MM.1S (cell line): ENCODE results near the gene RPP38.

Experiments
- DNase-seq: peaks from one replicate; pipeline ENCODE4 v3.0.0-alpha.2; 2015
- H2AFZ ChIP-seq: fragments of 300-600 bp; sonication (generic); 2 replicates; pipeline ENCODE4 v1.6.0; 2016; ENCODE audit warnings: antibody characterized with exemption, low read length
- H3F3A ChIP-seq: fragments of 300-600 bp; sonication (generic); 2 replicates; pipeline ENCODE4 v1.6.1; 2016; ENCODE audit warnings: mild to moderate bottlenecking, antibody characterized with exemption, low read length, moderate library complexity, mixed read lengths; ENCODE audit not compliant: insufficient read depth
- H3K27ac ChIP-seq: fragments of 300-600 bp; sonication (generic); 2 replicates; pipeline ENCODE4 v1.5.1; 2016; ENCODE audit warnings: mild to moderate bottlenecking, low read length
- H3K27me3 ChIP-seq: fragments of 300-600 bp; sonication (generic); replicated peaks from 2 replicates; pipeline ENCODE4 v1.6.0; 2016; ENCODE audit warnings: low read length; ENCODE audit not compliant: insufficient read depth
- H3K36me3 ChIP-seq: fragments of 300-600 bp; sonication (generic); replicated peaks from 2 replicates; pipeline ENCODE4 v1.6.1; 2016; ENCODE audit warnings: mild to moderate bottlenecking, low read length, mixed read lengths; ENCODE audit not compliant: insufficient read depth
- H3K4me1 ChIP-seq: fragments of 300-600 bp; sonication (generic); 2 replicates; pipeline ENCODE4 v1.6.1; 2016; ENCODE audit warnings: low read length, mixed read lengths
- H3K4me2 ChIP-seq: fragments of 300-600 bp; sonication (generic); 2 replicates; pipeline ENCODE4 v1.6.0; 2016; ENCODE audit warnings: low read depth, low read length
- H3K4me3 ChIP-seq: fragments of 300-600 bp; sonication (generic); 2 replicates; pipeline ENCODE4 v1.5.1; 2016; ENCODE audit warnings: low read length, mixed read lengths
- H3K79me2 ChIP-seq: fragments of 300-600 bp; sonication (generic); 2 replicates; pipeline ENCODE4 v1.6.1; 2016; ENCODE audit warnings: mixed run types, low read length, mixed read lengths
- H3K9ac ChIP-seq: fragments of 300-600 bp; sonication (generic); 2 replicates; pipeline ENCODE4 v1.6.1; 2016; ENCODE audit warnings: low read length, mixed read lengths
- H3K9me2 ChIP-seq: fragments of 300-600 bp; sonication (generic); replicated peaks from 2 replicates; pipeline ENCODE4 v1.6.1; 2016; ENCODE audit warnings: mild to moderate bottlenecking, low read length, mixed read lengths; ENCODE audit not compliant: insufficient read depth
- H3K9me3 ChIP-seq: fragments of 300-600 bp; sonication (generic); replicated peaks from 2 replicates; pipeline ENCODE4 v1.6.1; 2016; ENCODE audit warnings: mild to moderate bottlenecking, low read length, mixed read lengths; ENCODE audit not compliant: insufficient read depth
- H4K20me1 ChIP-seq: fragments of 300-600 bp; sonication (generic); 2 replicates; pipeline ENCODE4 v1.6.1; 2016; ENCODE audit warnings: mild to moderate bottlenecking, low read length, moderate library complexity, mixed read lengths; ENCODE audit not compliant: insufficient read depth
- EZH2 ChIP-seq: fragments of 300-600 bp; sonication (generic); optimal IDR thresholded peaks from 2 replicates; pipeline ENCODE3; 2017; ENCODE audit warnings: low read depth, mild to moderate bottlenecking, antibody characterized with exemption, low read length, mixed read lengths
- EZH2phosphoT487 ChIP-seq: fragments of 300-600 bp; sonication (generic); IDR thresholded peaks from 2 replicates; pipeline ENCODE4 v1.6.1; 2018; ENCODE audit warnings: antibody characterized with exemption, low read length
- TF ChIP-seq, protein P1 (sequence below): fragments of 300-600 bp; sonication (generic); IDR thresholded peaks from 2 replicates; pipeline ENCODE4 v1.5.1; 2016; ENCODE audit warnings: antibody characterized with exemption, low read length, mixed read lengths

Gene RPP38

GRCh38 chr10:15118615-15119014 is 21.5 kb downstream of the RPP38 start:
- Histone ChIP-seq H3K27ac (no peak overlapping the region), H3F3A (peaks cover 14% of the 10 kb centered on the region), H2AFZ (no peak overlapping the region), H3K4me2 (no peak overlapping the region), H3K27me3 (no peaks in the 10 kb centered on the region), H3K4me3 (no peak overlapping the region), H3K9me2 (no peaks in the 10 kb centered on the region), H4K20me1 (no peaks in the 10 kb centered on the region), H3K9ac (no peak overlapping the region), H3K4me1 (peaks cover 13% of the 10 kb centered on the region), H3K9me3 (no peaks in the 10 kb centered on the region), H3K36me3 (no peaks in the 10 kb centered on the region), H3K79me2 (no peaks in the 10 kb centered on the region)
- DNase-seq = no peak
- TF ChIP-seq EZH2phosphoT487 (no peak), EZH2 (no peak)
- TF ChIP-seq, protein P1, sequence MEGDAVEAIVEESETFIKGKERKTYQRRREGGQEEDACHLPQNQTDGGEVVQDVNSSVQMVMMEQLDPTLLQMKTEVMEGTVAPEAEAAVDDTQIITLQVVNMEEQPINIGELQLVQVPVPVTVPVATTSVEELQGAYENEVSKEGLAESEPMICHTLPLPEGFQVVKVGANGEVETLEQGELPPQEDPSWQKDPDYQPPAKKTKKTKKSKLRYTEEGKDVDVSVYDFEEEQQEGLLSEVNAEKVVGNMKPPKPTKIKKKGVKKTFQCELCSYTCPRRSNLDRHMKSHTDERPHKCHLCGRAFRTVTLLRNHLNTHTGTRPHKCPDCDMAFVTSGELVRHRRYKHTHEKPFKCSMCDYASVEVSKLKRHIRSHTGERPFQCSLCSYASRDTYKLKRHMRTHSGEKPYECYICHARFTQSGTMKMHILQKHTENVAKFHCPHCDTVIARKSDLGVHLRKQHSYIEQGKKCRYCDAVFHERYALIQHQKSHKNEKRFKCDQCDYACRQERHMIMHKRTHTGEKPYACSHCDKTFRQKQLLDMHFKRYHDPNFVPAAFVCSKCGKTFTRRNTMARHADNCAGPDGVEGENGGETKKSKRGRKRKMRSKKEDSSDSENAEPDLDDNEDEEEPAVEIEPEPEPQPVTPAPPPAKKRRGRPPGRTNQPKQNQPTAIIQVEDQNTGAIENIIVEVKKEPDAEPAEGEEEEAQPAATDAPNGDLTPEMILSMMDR = no peak

GRCh38 chr10:15120523-15120922 is 23.4 kb downstream of the RPP38 start:
- Histone ChIP-seq H3K9ac (no peak overlapping the region), H3K27me3 (no peaks in the 10 kb centered on the region), H3K36me3 (no peaks in the 10 kb centered on the region), H2AFZ (no peak overlapping the region), H3K4me2 (no peak overlapping the region), H3F3A (peaks cover 14% of the 10 kb centered on the region), H3K4me1 (peaks cover 13% of the 10 kb centered on the region), H3K9me3 (no peaks in the 10 kb centered on the region), H3K79me2 (no peaks in the 10 kb centered on the region), H3K9me2 (no peaks in the 10 kb centered on the region), H3K27ac (no peak overlapping the region), H4K20me1 (no peaks in the 10 kb centered on the region), H3K4me3 (no peak overlapping the region)
- TF ChIP-seq EZH2 = no peak
- TF ChIP-seq, protein P1 = no peak
- TF ChIP-seq EZH2phosphoT487 = no peak
- no peak for DNase-seq

GRCh38 chr10:15121707-15122106 is 24.6 kb downstream of the RPP38 start:
- H3K27me3 ChIP-seq = no peaks in the 10 kb centered on the region
- no peaks in the 10 kb centered on the region for H3K36me3 ChIP-seq
- H3K9me3 ChIP-seq = no peaks in the 10 kb centered on the region
- peaks cover 14% of the 10 kb centered on the region for H3F3A ChIP-seq
- peaks cover 13% of the 10 kb centered on the region for H3K4me1 ChIP-seq
- H3K27ac ChIP-seq = peak overlapping the region; percentile 81; the same call in 1 of the 2 replicates
- 0 out of 2 replicates have a peak overlapping the region, but pooled peaks have one; percentile 33 for H3K4me3 ChIP-seq
- no peaks in the 10 kb centered on the region for H3K9me2 ChIP-seq
- peak overlapping the region; percentile 62; the same call in 1 of the 2 replicates for H3K4me2 ChIP-seq
- H3K9ac ChIP-seq = no peak overlapping the region
- TF ChIP-seq EZH2 = no peak
- no peak for TF ChIP-seq EZH2phosphoT487
- TF ChIP-seq, protein P1 = no peak
- no peak for DNase-seq
- H3K79me2 ChIP-seq = no peaks in the 10 kb centered on the region
- H2AFZ ChIP-seq = 0 out of 2 replicates have a peak overlapping the region, but pooled peaks have one; percentile 33
- no peaks in the 10 kb centered on the region for H4K20me1 ChIP-seq
